Common myeloid progenitor, CD34-positive (primary cell): ENCODE results near the gene ZNF630.
"Not testable (repeated sequence)": the region's sequence is repeated elsewhere in the genome, so short reads cannot be mapped to it uniquely, and the experiment has no call there.

Experiments
- CTCF ChIA-PET: fragments of 350-600 bp; sonication (Branson Sonifier 250); formaldehyde crosslinking; loops from one replicate; lab custom pipeline; 2021; ENCODE audit warnings: antibody characterized with exemption; lab: Charles Lee
- POLR2A ChIA-PET: fragments of 350-600 bp; sonication (Branson Sonifier 250); formaldehyde crosslinking; loops from one replicate; lab custom pipeline; 2021; ENCODE audit warnings: antibody characterized with exemption; lab: Charles Lee
- DNase-seq, 3 donors: peaks; one replicate each; pipeline versions ENCODE4 v3.0.0 to v3.0.0-alpha.2; 2013
- H3K27ac ChIP-seq, 2 experiments: 1 replicate in 1 of 2; 2 replicates in 1 of 2; pipeline ENCODE4 v1.7.0; 2013; ENCODE audit warnings: inconsistent platforms in 2 of 2, low read length in 2 of 2, mild to moderate bottlenecking in 2 of 2, low read depth in 1 of 2, moderate library complexity in 1 of 2; ENCODE audit not compliant: severe bottlenecking in 2 of 2, insufficient read depth in 1 of 2, poor library complexity in 1 of 2
- H3K27me3 ChIP-seq, 5 experiments: replicated peaks in 2 of 5; 1 replicate in 3 of 5; 2 replicates in 2 of 5; pipeline versions ENCODE4 v1.6.1 to v1.7.0; 2013; ENCODE audit warnings: low read length in 4 of 5, mild to moderate bottlenecking in 2 of 5, moderate library complexity in 2 of 5, inconsistent platforms in 1 of 5; ENCODE audit not compliant: insufficient read depth in 5 of 5, control insufficient read depth in 4 of 5
- H3K36me3 ChIP-seq, 4 experiments: 1 replicate in 2 of 4; 2 replicates in 2 of 4; pipeline versions ENCODE4 v1.6.1 to v1.7.0; 2013; ENCODE audit warnings: low read length in 3 of 4, control low read depth in 1 of 4, mild to moderate bottlenecking in 1 of 4; ENCODE audit not compliant: control insufficient read depth in 4 of 4, insufficient read depth in 4 of 4
- H3K4me1 ChIP-seq, 4 experiments: 1 replicate in 3 of 4; 2 replicates in 1 of 4; pipeline versions ENCODE4 v1.6.1 to v1.7.1; 2013; ENCODE audit warnings: low read length in 3 of 4, mild to moderate bottlenecking in 3 of 4, control low read depth in 1 of 4, inconsistent platforms in 1 of 4, moderate library complexity in 1 of 4; ENCODE audit not compliant: control insufficient read depth in 4 of 4, insufficient read depth in 4 of 4; ENCODE audit errors: control extremely low read depth in 1 of 4
- H3K4me3 ChIP-seq, 7 experiments: 1 replicate in 4 of 7; 2 replicates in 3 of 7; pipeline versions ENCODE4 v1.5.1 to v1.7.0; 2013; ENCODE audit warnings: mild to moderate bottlenecking in 7 of 7, low read length in 6 of 7, moderate library complexity in 6 of 7, inconsistent platforms in 2 of 7, low read depth in 2 of 7, control low read depth in 1 of 7; ENCODE audit not compliant: insufficient read depth in 4 of 7, control insufficient read depth in 1 of 7; ENCODE audit errors: extremely low read depth in 1 of 7
- H3K9me3 ChIP-seq, 5 experiments: 1 replicate in 4 of 5; 2 replicates in 1 of 5; pipeline versions ENCODE4 v1.6.1 to v1.7.1; 2013; ENCODE audit warnings: low read length in 4 of 5, mild to moderate bottlenecking in 2 of 5, inconsistent platforms in 1 of 5, low read depth in 1 of 5, moderate library complexity in 1 of 5; ENCODE audit not compliant: control insufficient read depth in 4 of 5, insufficient read depth in 2 of 5; ENCODE audit errors: control extremely low read depth in 1 of 5
- WGBS: methylation state at CpG from one replicate; pipeline ENCODE4 v1.1.5; 2013; ENCODE audit not compliant: insufficient coverage; 5-methylcytosine and 5-hydroxymethylcytosine counted together

The ZNF630 gene

GRCh38 chrX:48020472-48020871 lies 51.0 kb downstream of the ZNF630 start:
- POLR2A ChIA-PET = interaction anchor here (0.6 to 0.8 kb wide), 2 partner anchors 48 to 184 kb away, joined by 3 read pairs; partner anchors contain the start of gene ZNF81
- H3K9me3 ChIP-seq, H3K27ac ChIP-seq, H3K36me3 ChIP-seq, H3K4me1 ChIP-seq, H3K27me3 ChIP-seq, CTCF ChIA-PET: not testable (repeated sequence)
- DNase-seq = peak in 2 of 3 donors; percentile 27 to 45
- 60% methylated on average over 1 of the region's 11 CpGs for WGBS
- peak overlapping the region in 6 of 7 experiments; percentile 63 to 89 (median 76) for H3K4me3 ChIP-seq

GRCh38 chrX:48019892-48020291 lies 51.5 kb downstream of the ZNF630 start:
- H3K9me3 ChIP-seq, POLR2A ChIA-PET, H3K36me3 ChIP-seq, DNase-seq, H3K27ac ChIP-seq, H3K27me3 ChIP-seq, CTCF ChIA-PET, H3K4me3 ChIP-seq, H3K4me1 ChIP-seq: not testable (repeated sequence)
- no CpG with 5 or more reads among the region's 1 CpG for WGBS

GRCh38 chrX:48016583-48017310 lies 54.7 kb downstream of the ZNF630 start:
- H3K4me1 ChIP-seq, H3K27ac ChIP-seq, H3K36me3 ChIP-seq, H3K9me3 ChIP-seq, H3K4me3 ChIP-seq, CTCF ChIA-PET, H3K27me3 ChIP-seq, POLR2A ChIA-PET, DNase-seq: not testable (repeated sequence)
- WGBS = 93% methylated on average over 4 of the region's 46 CpGs

- H3K36me3 ChIP-seq, POLR2A ChIA-PET, DNase-seq, H3K9me3 ChIP-seq, H3K4me1 ChIP-seq, H3K27me3 ChIP-seq, H3K4me3 ChIP-seq, H3K27ac ChIP-seq, CTCF ChIA-PET: not testable (repeated sequence)
- WGBS = no CpG with 5 or more reads among the region's 2 CpGs
These were observed 61.9 kb downstream of the ZNF630 start for GRCh38 chrX:48009445-48009960.
